ENCODE data around the gene HNRNPF.

The HNRNPF gene

GRCh38 chr10:43386981-43387677 is 21.9 kb downstream of the HNRNPF start:
- TF ChIP-seq CTCF (IDR thresholded peaks at IDR 0.05; ENCODE audit: control extremely low read depth, extremely low read depth, low read depth, missing control alignments): no peak
- DNase-seq (ENCODE audit: extremely low spot score): no peak
- CTCF ChIA-PET: no interaction called here
- POLR2A ChIA-PET: no interaction called here

DNA sequence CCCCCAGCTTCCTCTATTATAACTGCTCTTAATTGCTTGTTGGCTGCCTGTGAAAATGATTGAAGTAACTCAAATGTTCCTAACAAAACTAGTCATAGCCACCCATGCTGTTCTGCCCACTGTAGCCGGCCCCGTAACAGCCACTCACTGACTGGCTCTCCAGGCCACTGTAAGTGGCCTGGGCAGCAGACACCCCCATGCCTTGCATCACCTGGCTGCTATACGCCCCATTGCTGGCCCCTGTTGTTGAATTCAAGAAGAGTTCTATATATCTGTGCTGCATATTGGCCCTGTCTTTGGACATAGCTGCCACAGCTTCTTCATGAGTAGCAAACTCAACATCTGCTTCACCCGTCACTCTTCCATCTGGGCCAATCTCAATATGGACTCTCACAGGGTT is 22.4 kb downstream of the HNRNPF start:
- DNase-seq (ENCODE audit: extremely low spot score): no peak
- no peak for TF ChIP-seq CTCF (IDR thresholded peaks at IDR 0.05; ENCODE audit: control extremely low read depth, extremely low read depth, low read depth, missing control alignments)
- ChIA-PET CTCF (no interaction called here), POLR2A (no interaction called here)

GRCh38 chr10:43385412-43386004 is 23.5 kb downstream of the HNRNPF start:
- ChIA-PET CTCF (interaction anchor here (0.9 kb wide), 1 partner anchor 10 kb away, joined by 3 read pairs; no protein-coding TSS in a partner anchor), POLR2A (no interaction called here)
- no peak for TF ChIP-seq CTCF (IDR thresholded peaks at IDR 0.05; ENCODE audit: control extremely low read depth, extremely low read depth, low read depth, missing control alignments)
- no peak for DNase-seq (ENCODE audit: extremely low spot score)

DNA sequence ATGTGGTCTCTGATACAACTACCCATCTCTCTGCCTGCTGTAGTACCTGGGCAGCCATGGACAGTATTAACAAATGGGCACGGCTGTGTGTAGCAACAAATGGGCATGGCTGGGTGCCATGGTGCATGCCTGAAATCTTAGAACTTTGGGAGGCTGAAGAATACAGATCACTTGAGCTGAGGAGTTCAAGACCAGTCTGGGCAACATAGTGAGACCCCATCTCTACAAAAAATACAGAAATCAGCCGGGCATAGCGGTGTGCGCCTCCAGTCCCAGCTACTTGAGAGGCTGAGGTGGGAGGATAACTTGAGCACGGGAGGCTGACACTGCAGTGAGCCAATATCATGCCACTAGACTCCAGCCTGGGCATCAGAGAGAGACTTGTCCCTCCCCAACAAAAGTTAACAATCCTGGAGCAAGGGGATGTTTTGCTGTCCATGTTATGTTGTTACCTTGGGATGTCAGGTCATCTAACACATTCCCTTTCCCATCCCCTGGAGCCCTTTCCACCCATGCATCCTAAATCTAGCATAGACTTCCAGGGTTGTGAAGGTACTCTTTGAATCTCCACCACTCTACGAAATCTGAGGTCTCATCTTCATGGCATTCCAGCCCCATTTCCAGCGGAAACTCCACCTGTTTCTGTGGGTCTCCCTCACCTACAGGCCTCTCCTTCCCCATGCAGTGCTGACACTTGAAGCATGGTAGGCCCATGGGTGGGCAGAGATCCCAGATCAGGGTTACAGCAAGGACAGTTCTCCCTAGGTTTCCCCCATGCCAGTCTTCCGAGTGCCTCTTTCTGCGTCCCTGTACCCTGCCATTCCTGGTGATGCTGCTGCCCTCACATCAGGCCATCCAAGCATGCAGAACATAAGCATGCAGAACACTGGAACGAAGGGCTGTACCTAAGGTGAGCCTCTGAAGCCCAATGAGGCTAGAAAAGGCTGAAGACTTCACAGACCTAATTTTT is 24.4 kb downstream of the HNRNPF start:
- ChIA-PET POLR2A (no interaction called here), CTCF (interaction anchor here (0.9 to 1.2 kb wide), 2 partner anchors 11 to 41 kb away, joined by 3 read pairs; no protein-coding TSS in a partner anchor)
- DNase-seq (ENCODE audit: extremely low spot score): no peak
- no peak for TF ChIP-seq CTCF (IDR thresholded peaks at IDR 0.05; ENCODE audit: control extremely low read depth, extremely low read depth, low read depth, missing control alignments)

DNA sequence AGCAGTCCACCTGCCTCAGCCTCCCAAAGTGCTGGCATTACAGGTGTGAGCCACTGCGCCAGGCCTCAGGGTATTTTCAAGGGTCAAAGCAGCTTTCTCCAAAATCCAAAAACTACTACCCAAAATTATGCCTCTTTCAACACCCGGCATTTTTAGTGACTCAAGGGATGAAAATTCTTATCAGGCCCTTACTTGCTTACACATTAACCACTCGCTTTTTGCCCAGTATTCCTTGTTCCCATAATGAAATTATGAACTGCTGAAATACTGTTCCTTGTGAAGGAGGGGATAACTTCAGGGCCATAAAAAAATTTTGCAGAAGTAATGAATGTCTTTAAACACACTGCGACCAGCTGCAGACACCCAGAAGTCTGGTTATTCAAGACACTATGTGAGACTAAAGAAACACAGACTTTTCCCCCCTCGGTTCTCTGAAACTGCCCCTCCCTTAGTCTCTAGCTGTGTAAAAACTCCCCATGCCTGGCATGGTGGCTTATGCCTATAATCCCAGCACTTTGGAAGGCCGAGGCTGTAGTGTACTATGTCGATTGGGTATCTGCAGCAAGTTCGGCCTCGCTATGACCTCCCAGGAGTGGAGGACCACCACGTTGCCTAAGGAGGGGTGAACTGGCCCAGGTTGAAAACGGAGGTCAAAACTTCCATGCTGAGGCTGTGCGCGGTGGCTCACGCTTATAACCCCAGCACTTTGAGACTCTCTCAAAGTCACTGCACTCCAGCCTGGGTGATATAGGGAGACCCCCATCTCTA is 25.6 kb downstream of the HNRNPF start:
- CTCF ChIA-PET: interaction anchor here (0.7 to 1.2 kb wide), 2 partner anchors 36 to 42 kb away, joined by 3 read pairs; no protein-coding TSS in a partner anchor

More for the DNA sequence above, 25.6 kb downstream of the HNRNPF start:
- TF ChIP-seq CTCF (IDR thresholded peaks at IDR 0.05; ENCODE audit: control extremely low read depth, extremely low read depth, low read depth, missing control alignments): no peak
- no peak for DNase-seq (ENCODE audit: extremely low spot score)
- POLR2A ChIA-PET: no interaction called here
